HepG2 (cell line): ENCODE measurements around the gene HDLBP. TPM values are rescaled to one million over a fixed set of nuclear protein-coding genes. Genes with fewer than 3 reads are reported as not detected.

Experiments used
- ATAC-seq: fragments of 200-7000 bp; cut with Tn5 transposase; 3 replicates; pipeline ENCODE4 v1.9.1; 2020; ENCODE audit warnings: mild to moderate bottlenecking, moderate library complexity
- BruUV-seq: library from RNA; stranded (reverse); fragments of 400-500 nt; replicated peaks from 2 replicates; lab custom pipeline; 2021; lab: Mats Ljungman, UMichigan
- CTCF ChIA-PET: fragments of 300-600 bp; formaldehyde crosslinking; extraction: SDS; loops from one replicate; lab custom pipeline; 2021; ENCODE audit warnings: low total read pairs, inconsistent platforms, low intra/inter-chr PET ratio; lab: Yijun Ruan, JAX
- POLR2A ChIA-PET: fragments of 350-600 bp; sonication (Branson Sonifier 250); formaldehyde crosslinking; loops from one replicate; lab custom pipeline; 2020; ENCODE audit warnings: antibody characterized with exemption, inconsistent platforms; lab: Yijun Ruan, JAX
- DNase-seq: peaks from one replicate; pipeline ENCODE4 v3.0.0-alpha.2; 2015; ENCODE audit warnings: low spot score
- FAIRE-seq: peaks from 3 replicates; lab custom pipeline; 2011; peaks lifted over from hg19 to GRCh38; lab: Jason Lieb, UNC
- H2AFZ ChIP-seq: one replicate; pipeline ENCODE4 v1.6.1; 2011; ENCODE audit warnings: low read length, inconsistent platforms
- H3K27ac ChIP-seq: fragments of 300-600 bp; 3 replicates; pipeline ENCODE4 v1.8.0; 2011; ENCODE audit warnings: mixed run types, mild to moderate bottlenecking, mixed read lengths, low read length, inconsistent platforms; ENCODE audit not compliant: insufficient read depth; ENCODE audit errors: extremely low read length
- H3K27me3 ChIP-seq, 2 experiments: fragments of 200-600 bp in 1 of 2; 2 replicates in 1 of 2; 3 replicates in 1 of 2; pipeline versions ENCODE4 v1.6.0 to v1.8.0; 2011; ENCODE audit warnings: low read length in 2 of 2, mild to moderate bottlenecking in 2 of 2, moderate library complexity in 2 of 2, inconsistent platforms in 1 of 2; ENCODE audit not compliant: insufficient read depth in 2 of 2, control insufficient read depth in 1 of 2
- H3K36me3 ChIP-seq, 2 experiments: fragments of 200-600 bp in 1 of 2; replicated peaks in 1 of 2; 2 replicates in 1 of 2; 3 replicates in 1 of 2; pipeline versions ENCODE4 v1.5.1 to v1.8.0; 2011; ENCODE audit warnings: low read length in 2 of 2, inconsistent platforms in 1 of 2; ENCODE audit not compliant: insufficient read depth in 2 of 2, control insufficient read depth in 1 of 2
- H3K4me1 ChIP-seq: 2 replicates; pipeline ENCODE4 v1.5.1; 2012; ENCODE audit warnings: low read length, inconsistent platforms; ENCODE audit not compliant: insufficient read depth
- H3K4me2 ChIP-seq: 2 replicates; pipeline ENCODE4 v1.6.0; 2011; ENCODE audit warnings: low read depth, low read length, inconsistent platforms
- H3K4me3 ChIP-seq, 3 experiments: fragments of 200-600 bp in 1 of 3; sonication (generic), shearing (Covaris generic) in 1 of 3; replicated peaks in 1 of 3; 2 replicates each; pipeline ENCODE4 v1.5.1; 2011 to 2016; ENCODE audit warnings: low read length in 3 of 3, inconsistent platforms in 2 of 3, low read depth in 2 of 3, mild to moderate bottlenecking in 2 of 3, control low read depth in 1 of 3, mixed read lengths in 1 of 3; ENCODE audit not compliant: insufficient read depth in 1 of 3
- H3K79me2 ChIP-seq: one replicate; pipeline ENCODE4 v1.6.1; 2011; ENCODE audit warnings: low read length, inconsistent platforms; ENCODE audit not compliant: insufficient read depth
- H3K9ac ChIP-seq: 2 replicates; pipeline ENCODE4 v1.6.0; 2011; ENCODE audit warnings: mild to moderate bottlenecking, low read depth, low read length, inconsistent platforms; ENCODE audit not compliant: insufficient read depth
- H3K9me3 ChIP-seq: 2 replicates; pipeline ENCODE4 v1.5.1; 2012; ENCODE audit warnings: mild to moderate bottlenecking, low read length
- H4K20me1 ChIP-seq: 2 replicates; pipeline ENCODE4 v1.6.0; 2011; ENCODE audit warnings: inconsistent platforms, mild to moderate bottlenecking, low read length, moderate library complexity; ENCODE audit not compliant: insufficient read depth
- CEBPG ChIP-seq: IDR thresholded peaks from 2 replicates; pipeline ENCODE4 v1.6.1; 2016
- GTF3A ChIP-seq: sonication (generic); formaldehyde crosslinking; conservative IDR thresholded peaks from 2 replicates; pipeline ENCODE4 v1.4.0; 2020; ENCODE audit warnings: mild to moderate bottlenecking, missing genetic modification reagents
- HNRNPL ChIP-seq: fragments of 200-400 bp; formaldehyde crosslinking; IDR thresholded peaks from 2 replicates; pipeline ENCODE4 v1.6.1; 2017; ENCODE audit warnings: mild to moderate bottlenecking, low read depth, low read length
- KAT8 ChIP-seq: IDR thresholded peaks from 2 replicates; pipeline ENCODE4 v1.6.1; 2016; ENCODE audit warnings: missing genetic modification reagents, missing compliant biosample characterization
- NR2F6 ChIP-seq, 2 experiments: IDR thresholded peaks; 2 replicates each; pipeline ENCODE4 v1.6.1; 2016; ENCODE audit warnings: antibody characterized with exemption in 1 of 2, mild to moderate bottlenecking in 1 of 2
- POLR2A ChIP-seq, 2 experiments: IDR thresholded peaks; 2 replicates each; pipeline ENCODE4 v1.6.1; 2011; ENCODE audit warnings: low read depth in 2 of 2, low read length in 2 of 2, mild to moderate bottlenecking in 1 of 2, moderate library complexity in 1 of 2; ENCODE audit not compliant: insufficient read depth in 1 of 2
- SP5 ChIP-seq: IDR thresholded peaks from 2 replicates; pipeline ENCODE4 v1.6.1; 2016; ENCODE audit warnings: low read depth, borderline replicate concordance
- ZNF687 ChIP-seq: sonication (generic); formaldehyde crosslinking; IDR thresholded peaks from 2 replicates; pipeline ENCODE4 v1.5.1; 2020; ENCODE audit warnings: mild to moderate bottlenecking, missing genetic modification reagents, moderate library complexity
- ZNF777 ChIP-seq: sonication (generic); formaldehyde crosslinking; IDR thresholded peaks from 2 replicates; pipeline ENCODE4 v1.4.0; 2020; ENCODE audit warnings: missing genetic modification reagents
- ZSCAN9 ChIP-seq: IDR thresholded peaks from 2 replicates; pipeline ENCODE4 v1.6.1; 2016; ENCODE audit warnings: borderline replicate concordance
- WGBS: methylation state at CpG from one replicate; pipeline ENCODE4 v1.1.6; 2017; ENCODE audit warnings: low lambda C conversion rate; 5-methylcytosine and 5-hydroxymethylcytosine counted together
- in situ Hi-C: cut with HindIII; loops from 2 replicates; pipeline ENCODE4 v1.10.0; 2017; ENCODE audit warnings: low pct_unique_long_range_greater_than_20kb; ENCODE audit not compliant: extremely low pct_ligation_motif_present
- intact Hi-C: fragments of 100-400 bp; cut with micrococcal nuclease; formaldehyde crosslinking; loops from one replicate; pipeline ENCODE4 v1.10.0; 2022; ENCODE audit not compliant: unreplicated experiment
- polyA plus RNA-seq, 8 experiments: library from polyadenylated mRNA; depleted of rRNA in 3 of 8; stranded (reverse) in 7 of 8; unstranded in 1 of 8; fragments of >200 nt; fragmentation: Illumina TruSeq in 4 of 8; extraction: Trizol in 4 of 8; gene quantifications; 2 replicates each; pipeline versions ENCODE4 v1.2.1 to v1.2.3, GENCODE V29; 2011 to 2016; ENCODE audit warnings: low read depth in 4 of 8, missing spikeins in 1 of 8, mixed read lengths in 1 of 8; ENCODE audit not compliant: insufficient read depth in 1 of 8
- total RNA-seq, 5 experiments: library from RNA; depleted of rRNA; stranded (reverse); fragments of >200 nt; fragmentation: Illumina TruSeq; extraction: Trizol; gene quantifications; 2 replicates each; pipeline ENCODE4 v1.2.3, GENCODE V29; 2016; ENCODE audit warnings: low read depth in 1 of 5
- TF ChIP-seq, protein P1 (sequence below): sonication (generic); formaldehyde crosslinking; IDR thresholded peaks from 2 replicates; pipeline ENCODE4 v1.9.0; 2022; ENCODE audit warnings: low read depth, missing genetic modification reagents

The HDLBP gene
- total and polyA plus RNA-seq, 2 of the 13 experiments (the other 11 are each of a cell fraction or from before 2014, with no cell fraction given): 464 to 707 TPM

- FAIRE-seq (no peak), DNase-seq (no peak), ATAC-seq (peak; percentile 5)
- no peaks in the 10 kb centered on the region for H3K79me2 ChIP-seq
- no peak overlapping the region for H3K9ac ChIP-seq
- no peak for TF ChIP-seq KAT8 (CRISPR knock-in tag)
- no peak for TF ChIP-seq GTF3A
- no peak for TF ChIP-seq NR2F6 (IDR thresholded peaks at IDR 0.05)
- no peak for TF ChIP-seq NR2F6 (CRISPR knock-in tag; IDR thresholded peaks at IDR 0.05)
- H3K4me3 ChIP-seq: no peak overlapping the region
- intact Hi-C loops (no loop called here), in situ Hi-C loops (no loop called here)
- H3K36me3 ChIP-seq: no peaks in the 10 kb centered on the region
- H2AFZ ChIP-seq: no peak overlapping the region
- H3K9me3 ChIP-seq: no peaks in the 10 kb centered on the region
- ChIA-PET CTCF (no interaction called here), POLR2A (no interaction called here)
- H3K4me1 ChIP-seq: peaks cover 23% of the 10 kb centered on the region
- WGBS: 66% methylated on average over 20 of the region's 32 CpGs
- no peaks in the 10 kb centered on the region for H4K20me1 ChIP-seq
- no peak overlapping the region for H3K4me2 ChIP-seq
- H3K27ac ChIP-seq: no peak overlapping the region
- peaks cover 8 to 45% of the 10 kb centered on the region in 2 experiments for H3K27me3 ChIP-seq
- BruUV-seq: no TSS peak
These were observed 126.2 kb downstream of the HDLBP start for GRCh38 chr2:241189093-241189855.

DNA sequence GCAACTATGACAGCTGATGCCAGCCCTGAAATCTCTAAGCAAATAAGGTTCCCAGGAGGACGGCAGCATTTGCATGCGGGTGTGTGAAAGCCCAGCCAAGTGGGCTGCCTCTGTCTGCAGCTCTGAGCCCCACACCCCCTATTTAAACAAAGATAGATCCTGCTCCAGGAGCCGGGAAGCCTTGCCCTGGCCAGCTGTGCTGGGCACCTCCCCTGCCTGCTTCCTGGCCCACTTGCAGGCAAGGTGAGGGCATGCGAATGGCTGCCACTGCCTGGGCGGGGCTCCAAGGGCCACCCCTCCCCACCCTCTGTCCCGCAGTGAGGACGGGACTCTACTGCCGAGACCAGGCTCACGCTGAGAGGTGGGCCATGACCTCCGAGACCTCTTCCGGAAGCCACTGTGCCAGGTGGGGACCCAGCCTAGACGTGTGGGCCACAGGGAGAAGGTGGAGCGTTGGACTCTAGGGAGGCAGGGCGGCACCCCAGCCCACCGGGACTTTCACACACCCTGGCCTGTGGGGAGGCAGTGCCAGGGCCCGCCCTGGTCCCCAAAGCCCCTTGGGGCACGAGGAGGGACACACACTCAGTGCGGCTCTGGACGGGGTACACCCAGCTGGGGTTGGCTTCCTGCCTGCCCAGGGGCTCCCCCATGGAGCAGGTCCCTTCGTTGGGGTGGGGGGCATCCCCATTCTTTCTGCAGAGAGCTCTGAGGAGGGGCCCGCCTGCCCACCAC is 126.9 kb downstream of the HDLBP start, which contains the start of gene ANO7:
ANO7 (plus strand) TSS at position 317 of the 732 bp plus-strand sequence. CDS start 1,387 bp downstream, outside the sequence.
- DNase-seq: no peak
- peaks cover 8 to 45% of the 10 kb centered on the region in 2 experiments for H3K27me3 ChIP-seq
- no TSS peak for BruUV-seq
- TF ChIP-seq HNRNPL (peak; percentile 70; the same call in 1 of the 2 replicates), ZSCAN9 (no peak), ZNF777 (CRISPR knock-in tag) (0 out of 2 replicates have a peak, but pooled peaks have one; percentile 25), GTF3A (no peak), ZNF687 (CRISPR knock-in tag) (peak; percentile 36), CEBPG (CRISPR knock-in tag) (no peak), POLR2A (IDR thresholded peaks at IDR 0.05; ENCODE audit: insufficient read depth in 1 of 2, low read depth in 2 of 2, low read length in 2 of 2) (no peak), SP5 (no peak)
- TF ChIP-seq, protein P1, sequence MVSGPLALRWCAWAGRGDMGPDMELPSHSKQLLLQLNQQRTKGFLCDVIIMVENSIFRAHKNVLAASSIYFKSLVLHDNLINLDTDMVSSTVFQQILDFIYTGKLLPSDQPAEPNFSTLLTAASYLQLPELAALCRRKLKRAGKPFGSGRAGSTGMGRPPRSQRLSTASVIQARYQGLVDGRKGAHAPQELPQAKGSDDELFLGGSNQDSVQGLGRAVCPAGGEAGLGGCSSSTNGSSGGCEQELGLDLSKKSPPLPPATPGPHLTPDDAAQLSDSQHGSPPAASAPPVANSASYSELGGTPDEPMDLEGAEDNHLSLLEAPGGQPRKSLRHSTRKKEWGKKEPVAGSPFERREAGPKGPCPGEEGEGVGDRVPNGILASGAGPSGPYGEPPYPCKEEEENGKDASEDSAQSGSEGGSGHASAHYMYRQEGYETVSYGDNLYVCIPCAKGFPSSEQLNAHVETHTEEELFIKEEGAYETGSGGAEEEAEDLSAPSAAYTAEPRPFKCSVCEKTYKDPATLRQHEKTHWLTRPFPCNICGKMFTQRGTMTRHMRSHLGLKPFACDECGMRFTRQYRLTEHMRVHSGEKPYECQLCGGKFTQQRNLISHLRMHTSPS (CRISPR knock-in tag): 0 out of 2 replicates have a peak, but pooled peaks have one; percentile 28

More for the DNA sequence above, 126.9 kb downstream of the HDLBP start, which contains the start of gene ANO7:
- Histone ChIP-seq H4K20me1 (no peaks in the 10 kb centered on the region), H3K4me3 (peak within 1 kb of the TSS in 1 of 3 experiments; percentile 34; a peak in 1 of 6 replicates), H3K9me3 (no peaks in the 10 kb centered on the region), H3K9ac (no peak within 1 kb of the TSS), H3K36me3 (no peaks in the 10 kb centered on the region), H3K27ac (no peak within 1 kb of the TSS), H3K4me1 (peaks cover 23% of the 10 kb centered on the region), H3K79me2 (no peaks in the 10 kb centered on the region), H2AFZ (no peak within 1 kb of the TSS), H3K4me2 (peak within 1 kb of the TSS; percentile 45; the same call in 1 of the 2 replicates)
- ChIA-PET POLR2A (no interaction called here), CTCF (no interaction called here)
- WGBS: 22% methylated on average over 4 of the region's 21 CpGs
- no peak; the same call in 2 of the 3 replicates for ATAC-seq
- FAIRE-seq: no peak
- in situ Hi-C loops: no loop called here
- intact Hi-C loops: no loop called here
